ENCODE results near the gene HMCN2. TPM values are rescaled to one million over a fixed set of nuclear protein-coding genes. Genes with fewer than 3 reads are reported as not detected.

HMCN2 gene
- total RNA-seq, 1 donor from 2014 or later: 5.8 TPM

DNA sequence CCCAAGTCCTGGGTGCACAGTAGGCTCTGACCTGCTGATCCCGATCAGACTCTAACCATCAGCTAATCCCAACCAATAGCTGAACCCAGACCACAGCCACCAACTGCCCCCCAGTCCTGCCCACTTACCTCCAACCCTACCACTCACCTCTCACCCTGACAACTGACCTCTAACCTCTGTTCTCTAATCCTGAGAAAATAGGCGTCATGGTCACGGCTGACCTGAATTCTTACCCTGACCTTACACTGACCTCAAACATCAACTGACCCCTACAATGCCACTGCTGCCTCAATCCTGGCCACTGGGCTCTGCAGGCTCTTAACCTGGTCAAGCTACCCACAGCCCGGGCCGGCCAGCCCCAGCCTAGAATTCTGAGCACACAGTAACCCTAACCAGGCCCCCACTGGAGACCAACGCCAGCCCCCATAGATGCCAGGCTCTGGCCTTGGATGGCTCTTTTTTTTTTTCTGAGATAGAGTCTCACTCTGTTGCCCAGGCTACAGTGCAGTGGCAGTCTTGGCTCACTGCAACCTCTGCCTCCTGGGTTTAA lies 115.4 kb downstream of the HMCN2 start:
- Mint-ChIP-seq H3K36me3 (no peaks in the 10 kb centered on the region), H3K4me1 (no peaks in the 10 kb centered on the region), H3K4me3 (no peak overlapping the region), H3K9me3 (no peaks in the 10 kb centered on the region), H3K27ac (no peak overlapping the region), H3K27me3 (ENCODE audit: low read depth) (no peaks in the 10 kb centered on the region)
- TF ChIP-seq, protein P1, sequence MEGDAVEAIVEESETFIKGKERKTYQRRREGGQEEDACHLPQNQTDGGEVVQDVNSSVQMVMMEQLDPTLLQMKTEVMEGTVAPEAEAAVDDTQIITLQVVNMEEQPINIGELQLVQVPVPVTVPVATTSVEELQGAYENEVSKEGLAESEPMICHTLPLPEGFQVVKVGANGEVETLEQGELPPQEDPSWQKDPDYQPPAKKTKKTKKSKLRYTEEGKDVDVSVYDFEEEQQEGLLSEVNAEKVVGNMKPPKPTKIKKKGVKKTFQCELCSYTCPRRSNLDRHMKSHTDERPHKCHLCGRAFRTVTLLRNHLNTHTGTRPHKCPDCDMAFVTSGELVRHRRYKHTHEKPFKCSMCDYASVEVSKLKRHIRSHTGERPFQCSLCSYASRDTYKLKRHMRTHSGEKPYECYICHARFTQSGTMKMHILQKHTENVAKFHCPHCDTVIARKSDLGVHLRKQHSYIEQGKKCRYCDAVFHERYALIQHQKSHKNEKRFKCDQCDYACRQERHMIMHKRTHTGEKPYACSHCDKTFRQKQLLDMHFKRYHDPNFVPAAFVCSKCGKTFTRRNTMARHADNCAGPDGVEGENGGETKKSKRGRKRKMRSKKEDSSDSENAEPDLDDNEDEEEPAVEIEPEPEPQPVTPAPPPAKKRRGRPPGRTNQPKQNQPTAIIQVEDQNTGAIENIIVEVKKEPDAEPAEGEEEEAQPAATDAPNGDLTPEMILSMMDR (IDR thresholded peaks at IDR 0.05; ENCODE audit: unreplicated experiment): no peak
- no peak for DNase-seq (ENCODE audit: low spot score in 2 of 2, unreplicated experiment in 2 of 2)

DNA sequence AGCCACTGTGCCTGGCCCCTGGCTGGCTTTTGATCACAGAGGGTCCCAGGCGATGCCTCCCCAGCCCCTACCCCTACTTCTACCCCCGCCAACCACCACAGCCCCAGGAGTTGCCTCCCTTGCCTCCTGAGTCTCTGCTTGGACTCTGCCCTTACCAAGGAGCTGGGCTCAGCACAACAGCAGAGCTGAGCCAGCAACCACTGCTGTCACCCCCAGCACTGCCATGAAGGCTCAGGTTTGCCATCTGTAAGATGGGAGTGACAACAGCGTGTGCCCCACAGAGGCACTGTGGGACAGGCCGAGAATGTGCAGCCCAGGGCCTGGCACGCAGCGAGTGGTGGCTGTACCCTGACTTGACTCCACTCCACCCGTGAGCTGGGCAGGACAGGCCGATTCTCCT lies 116.1 kb downstream of the HMCN2 start:
- no peak overlapping the region for H3K4me3 Mint-ChIP-seq
- H3K4me1 Mint-ChIP-seq: no peaks in the 10 kb centered on the region
- TF ChIP-seq, protein P1 (IDR thresholded peaks at IDR 0.05; ENCODE audit: unreplicated experiment): no peak
- no peak for DNase-seq (ENCODE audit: low spot score in 2 of 2, unreplicated experiment in 2 of 2)
- no peaks in the 10 kb centered on the region for H3K9me3 Mint-ChIP-seq
- no peaks in the 10 kb centered on the region for H3K27me3 Mint-ChIP-seq (ENCODE audit: low read depth)
- H3K36me3 Mint-ChIP-seq: no peaks in the 10 kb centered on the region
- H3K27ac Mint-ChIP-seq: no peak overlapping the region

DNA sequence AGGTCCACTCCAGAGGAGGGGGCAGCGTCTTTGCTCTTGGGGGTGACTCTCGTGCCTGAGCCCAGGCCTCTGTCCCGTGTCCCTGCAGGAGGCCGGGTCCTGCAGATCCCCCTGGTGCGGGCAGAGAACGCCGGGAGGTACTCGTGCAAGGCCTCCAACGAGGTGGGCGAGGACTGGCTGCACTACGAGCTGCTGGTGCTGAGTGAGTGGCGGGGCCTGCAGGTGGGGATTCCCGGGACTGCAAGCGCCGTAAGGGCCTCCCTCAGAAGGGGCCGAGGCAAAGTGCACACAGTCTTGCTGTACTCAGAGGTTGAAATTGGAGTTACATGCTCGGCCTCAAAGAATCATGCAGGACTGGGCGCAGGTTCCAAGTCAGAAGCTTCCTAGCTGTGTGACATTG lies 116.5 kb downstream of the HMCN2 start:
- no peak overlapping the region for H3K4me3 Mint-ChIP-seq
- no peak overlapping the region for H3K27ac Mint-ChIP-seq
- H3K9me3 Mint-ChIP-seq: no peaks in the 10 kb centered on the region
- DNase-seq (ENCODE audit: low spot score in 2 of 2, unreplicated experiment in 2 of 2): no peak
- no peaks in the 10 kb centered on the region for H3K36me3 Mint-ChIP-seq
- no peaks in the 10 kb centered on the region for H3K27me3 Mint-ChIP-seq (ENCODE audit: low read depth)
- H3K4me1 Mint-ChIP-seq: no peaks in the 10 kb centered on the region
- TF ChIP-seq, protein P1 (IDR thresholded peaks at IDR 0.05; ENCODE audit: unreplicated experiment): no peak

DNA sequence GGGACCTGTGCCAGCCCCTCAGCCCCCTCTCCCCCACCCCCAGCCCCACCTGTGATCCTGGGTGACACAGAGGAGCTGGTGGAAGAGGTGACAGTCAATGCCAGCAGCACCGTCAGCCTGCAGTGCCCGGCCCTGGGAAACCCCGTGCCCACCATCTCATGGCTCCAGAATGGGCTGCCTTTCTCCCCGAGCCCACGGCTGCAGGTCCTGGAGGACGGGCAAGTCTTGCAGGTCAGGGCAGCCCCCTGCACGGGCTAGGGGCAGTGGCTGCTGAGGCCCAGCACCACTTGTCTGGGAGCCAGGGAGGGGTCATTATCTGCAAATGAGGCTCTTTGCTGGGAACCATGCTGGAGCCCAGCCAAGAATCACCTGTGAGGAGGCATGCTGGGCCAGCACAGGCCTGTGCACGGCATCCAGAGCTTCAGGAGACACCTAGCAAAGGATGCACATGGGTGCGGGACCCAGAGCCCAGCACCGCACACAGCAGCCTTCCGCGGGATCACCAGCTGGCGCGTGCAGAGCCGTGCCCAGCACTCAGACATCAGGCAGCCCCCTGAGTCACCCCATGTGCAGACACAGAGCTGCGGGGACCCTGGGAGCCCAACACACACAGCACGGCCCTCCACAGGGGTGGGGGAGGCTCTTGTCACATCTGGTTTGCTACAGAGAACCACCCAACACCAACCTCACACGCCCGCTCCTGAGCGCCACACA lies 117.2 kb downstream of the HMCN2 start:
- TF ChIP-seq, protein P1 (IDR thresholded peaks at IDR 0.05; ENCODE audit: unreplicated experiment): no peak
- no peak overlapping the region for H3K27ac Mint-ChIP-seq

DNA sequence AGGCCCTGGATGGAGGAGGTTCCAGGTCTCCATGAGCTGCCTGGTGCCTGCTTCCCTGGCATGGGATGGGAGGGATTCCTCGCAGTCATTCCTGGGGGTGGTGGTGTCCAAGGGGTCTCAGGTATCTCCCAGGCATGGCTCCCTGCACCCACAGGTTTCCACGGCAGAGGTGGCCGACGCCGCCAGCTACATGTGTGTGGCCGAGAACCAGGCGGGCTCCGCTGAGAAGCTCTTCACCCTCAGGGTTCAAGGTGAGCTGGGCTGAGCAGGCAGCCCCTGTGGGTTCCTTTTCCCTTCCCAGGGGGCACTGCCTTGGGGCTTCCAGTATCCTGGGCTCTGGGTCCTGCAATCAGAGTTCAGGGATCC lies 117.8 kb downstream of the HMCN2 start:
- TF ChIP-seq, protein P1 (IDR thresholded peaks at IDR 0.05; ENCODE audit: unreplicated experiment): no peak
- Mint-ChIP-seq H3K4me1 (no peaks in the 10 kb centered on the region), H3K27me3 (ENCODE audit: low read depth) (no peaks in the 10 kb centered on the region), H3K27ac (no peak overlapping the region), H3K4me3 (no peak overlapping the region), H3K36me3 (no peaks in the 10 kb centered on the region), H3K9me3 (no peaks in the 10 kb centered on the region)
- no peak for DNase-seq (ENCODE audit: low spot score in 2 of 2, unreplicated experiment in 2 of 2)

More for the DNA sequence above, 117.2 kb downstream of the HMCN2 start:
- H3K27me3 Mint-ChIP-seq (ENCODE audit: low read depth): no peaks in the 10 kb centered on the region
- DNase-seq (ENCODE audit: low spot score in 2 of 2, unreplicated experiment in 2 of 2): no peak
- no peaks in the 10 kb centered on the region for H3K4me1 Mint-ChIP-seq
- H3K4me3 Mint-ChIP-seq: no peak overlapping the region
- no peaks in the 10 kb centered on the region for H3K9me3 Mint-ChIP-seq
- H3K36me3 Mint-ChIP-seq: no peaks in the 10 kb centered on the region

Measured in mesothelial cell of epicardium (in vitro differentiated cells).